ENCODE data around the gene C1orf141. TPM values are rescaled to one million over a fixed set of nuclear protein-coding genes. Genes with fewer than 3 reads are reported as not detected.
A peak's percentile ranks its signal among the peaks of the same experiment; 100 is the strongest.

The C1orf141 gene
- total RNA-seq, 4 donors from 2014 or later, result not detected

DNA sequence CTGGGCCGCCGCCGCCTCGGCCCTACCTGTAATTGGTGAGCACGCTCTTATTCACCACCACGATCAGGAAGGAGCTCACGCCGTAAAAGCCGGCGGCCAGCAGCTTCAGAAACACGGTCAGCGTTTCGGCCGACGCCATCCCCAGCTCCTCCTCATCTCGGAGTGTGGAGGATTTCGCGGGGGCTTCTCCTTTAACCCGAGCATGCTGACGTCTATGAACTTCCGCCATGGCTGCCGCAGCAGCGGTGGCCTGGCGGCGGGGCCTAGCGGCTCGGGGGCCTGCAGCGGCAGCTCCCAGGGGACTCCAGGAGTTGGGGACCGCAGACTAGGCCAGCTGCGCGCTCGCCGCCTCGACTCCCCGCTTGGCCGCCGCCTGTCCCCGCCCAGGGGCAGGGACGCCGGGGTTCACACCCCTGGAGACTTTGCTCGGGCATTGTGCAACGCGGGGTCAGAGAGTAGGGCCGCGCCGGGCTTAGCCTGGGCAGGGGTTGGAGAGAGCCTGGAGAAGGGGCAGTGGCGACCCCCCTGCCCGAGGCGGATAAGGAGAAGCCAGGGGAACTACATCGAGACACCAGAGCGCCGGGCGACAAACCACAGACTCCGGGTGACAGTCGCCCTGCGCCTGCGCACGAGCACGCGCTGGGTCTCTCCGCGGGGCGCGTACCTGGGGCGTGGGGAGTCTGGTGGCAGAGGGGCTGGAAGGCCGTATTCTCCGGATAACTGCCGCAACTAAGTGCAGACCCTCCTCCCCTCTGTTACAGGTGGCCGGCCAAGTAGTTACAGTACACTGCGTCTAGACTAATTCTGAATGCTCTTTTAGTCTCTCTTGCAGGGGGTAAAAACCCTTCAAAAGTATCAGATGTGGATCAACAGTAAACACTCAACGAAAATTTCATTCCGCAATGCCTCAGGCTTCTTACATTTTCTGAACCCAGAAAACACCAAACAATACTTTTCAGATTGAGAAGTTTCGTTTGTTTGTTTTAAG, 80.7 kb downstream of the C1orf141 start, which contains the start of gene SLC35D1:
Gene SLC35D1, minus strand, starts transcription at position 364 of the 988 bp plus-strand sequence. Its CDS starts 135 bp downstream, at position 229.
- peak; percentile 53 to 93 for DNase-seq (ENCODE audit: low spot score in 2 of 2)
- H3K4me3 ChIP-seq (ENCODE audit: low read depth, poor library complexity, severe bottlenecking), result peak within 1 kb of the TSS; percentile 81
- intact Hi-C loops (cut with DNase I; ENCODE audit: low total_unique reads), result no loop called here
- WGBS, 2 donors, result 1% methylated on average over 34 to 50 of the region's 73 CpGs
- TF ChIP-seq, protein P1, sequence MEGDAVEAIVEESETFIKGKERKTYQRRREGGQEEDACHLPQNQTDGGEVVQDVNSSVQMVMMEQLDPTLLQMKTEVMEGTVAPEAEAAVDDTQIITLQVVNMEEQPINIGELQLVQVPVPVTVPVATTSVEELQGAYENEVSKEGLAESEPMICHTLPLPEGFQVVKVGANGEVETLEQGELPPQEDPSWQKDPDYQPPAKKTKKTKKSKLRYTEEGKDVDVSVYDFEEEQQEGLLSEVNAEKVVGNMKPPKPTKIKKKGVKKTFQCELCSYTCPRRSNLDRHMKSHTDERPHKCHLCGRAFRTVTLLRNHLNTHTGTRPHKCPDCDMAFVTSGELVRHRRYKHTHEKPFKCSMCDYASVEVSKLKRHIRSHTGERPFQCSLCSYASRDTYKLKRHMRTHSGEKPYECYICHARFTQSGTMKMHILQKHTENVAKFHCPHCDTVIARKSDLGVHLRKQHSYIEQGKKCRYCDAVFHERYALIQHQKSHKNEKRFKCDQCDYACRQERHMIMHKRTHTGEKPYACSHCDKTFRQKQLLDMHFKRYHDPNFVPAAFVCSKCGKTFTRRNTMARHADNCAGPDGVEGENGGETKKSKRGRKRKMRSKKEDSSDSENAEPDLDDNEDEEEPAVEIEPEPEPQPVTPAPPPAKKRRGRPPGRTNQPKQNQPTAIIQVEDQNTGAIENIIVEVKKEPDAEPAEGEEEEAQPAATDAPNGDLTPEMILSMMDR (IDR thresholded peaks at IDR 0.05), result no peak
- TF ChIP-seq POLR2A (IDR thresholded peaks at IDR 0.05), result no peak

DNA sequence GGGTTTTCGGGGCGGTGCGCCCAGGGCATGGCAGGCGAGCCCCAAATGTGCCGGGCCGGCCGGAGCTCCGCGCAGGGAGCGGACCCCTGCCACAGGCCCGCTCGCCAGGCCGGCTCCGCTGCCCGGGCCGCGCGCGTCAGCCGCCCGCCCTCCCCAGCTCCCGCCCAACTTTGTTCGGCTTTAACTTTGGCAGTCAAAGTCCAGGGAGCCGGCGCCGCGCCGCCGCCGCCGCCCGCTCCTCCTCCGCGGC, 81.3 kb downstream of the C1orf141 start:
- 0% methylated on average over 29 of the region's 34 CpGs; no CpG with 5 or more reads in 1 of the 2 donors for WGBS, 2 donors
- intact Hi-C loops (cut with DNase I; ENCODE audit: low total_unique reads), result no loop called here
- TF ChIP-seq, protein P1 (IDR thresholded peaks at IDR 0.05), result no peak
- no peak for TF ChIP-seq POLR2A (IDR thresholded peaks at IDR 0.05)
- peak overlapping the region; percentile 81 for H3K4me3 ChIP-seq (ENCODE audit: low read depth, poor library complexity, severe bottlenecking)
- DNase-seq (ENCODE audit: low spot score in 2 of 2), result peak in 1 of 2 donors; percentile 91

DNA sequence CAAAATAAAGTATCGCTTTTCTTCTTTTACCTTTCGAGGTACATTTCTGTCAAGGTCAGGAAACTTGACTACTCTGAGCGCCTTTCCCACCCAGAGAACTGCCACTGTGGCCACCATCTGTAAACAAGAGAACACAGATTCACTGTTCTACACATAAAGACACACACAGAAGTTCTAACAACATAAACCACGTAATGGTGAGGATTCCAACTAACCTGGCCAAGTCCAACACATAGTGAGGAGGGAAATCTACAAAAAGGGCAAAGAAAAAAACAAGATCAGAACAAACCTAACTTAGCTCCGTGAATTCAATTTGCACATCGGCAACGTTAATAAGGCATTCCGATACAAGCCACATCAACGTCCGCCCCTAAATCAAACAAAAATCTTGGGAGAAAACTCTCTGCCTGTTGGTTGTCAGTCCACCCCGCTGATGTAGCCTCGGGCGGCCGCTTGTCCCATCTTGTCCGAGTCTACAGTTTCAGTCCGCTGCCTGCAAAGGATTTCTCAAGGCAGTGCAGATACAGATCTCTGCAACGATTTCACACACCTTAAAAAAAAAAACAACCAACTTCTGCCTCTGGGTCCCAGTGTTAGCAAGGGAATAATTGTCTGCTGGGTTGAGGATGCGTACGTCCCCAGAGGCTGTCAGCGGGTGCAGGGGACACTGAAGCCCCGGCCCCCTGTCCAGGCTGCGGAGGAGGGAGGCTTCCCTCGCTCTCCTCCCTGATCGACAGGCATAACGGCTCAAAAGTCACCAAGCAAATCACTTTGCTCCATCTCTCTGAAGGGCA, 81.8 kb downstream of the C1orf141 start:
- peak overlapping the region; percentile 81 for H3K4me3 ChIP-seq (ENCODE audit: low read depth, poor library complexity, severe bottlenecking)
- TF ChIP-seq, protein P1 (IDR thresholded peaks at IDR 0.05), result no peak
- TF ChIP-seq POLR2A (IDR thresholded peaks at IDR 0.05), result no peak
- intact Hi-C loops (cut with DNase I; ENCODE audit: low total_unique reads), result no loop called here
- WGBS, 2 donors, result 2 to 3% methylated on average over 23 to 25 of the region's 25 CpGs
- peak; percentile 45 to 89 for DNase-seq (ENCODE audit: low spot score in 2 of 2)

DNA sequence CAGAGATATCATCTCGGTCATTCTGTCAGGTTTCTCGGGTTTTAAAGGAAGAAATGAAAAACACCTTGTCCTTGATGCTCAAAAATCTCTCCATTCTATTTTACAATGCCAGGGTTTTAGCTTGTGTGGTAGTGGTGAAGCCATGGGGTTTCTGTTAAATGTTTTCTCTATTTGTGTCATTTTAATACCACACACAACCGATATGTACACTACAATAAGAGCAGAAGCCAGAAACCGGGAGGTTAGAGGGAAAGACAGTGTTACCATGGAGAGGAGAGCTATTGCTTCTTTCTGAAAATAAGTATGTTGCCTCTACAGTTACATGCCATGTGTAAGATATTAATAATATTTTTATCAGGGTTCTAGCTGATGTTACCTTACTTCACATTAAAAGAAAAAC, 83.6 kb downstream of the C1orf141 start:
- no peak for DNase-seq (ENCODE audit: low spot score in 2 of 2)
- intact Hi-C loops (cut with DNase I; ENCODE audit: low total_unique reads), result no loop called here

DNA sequence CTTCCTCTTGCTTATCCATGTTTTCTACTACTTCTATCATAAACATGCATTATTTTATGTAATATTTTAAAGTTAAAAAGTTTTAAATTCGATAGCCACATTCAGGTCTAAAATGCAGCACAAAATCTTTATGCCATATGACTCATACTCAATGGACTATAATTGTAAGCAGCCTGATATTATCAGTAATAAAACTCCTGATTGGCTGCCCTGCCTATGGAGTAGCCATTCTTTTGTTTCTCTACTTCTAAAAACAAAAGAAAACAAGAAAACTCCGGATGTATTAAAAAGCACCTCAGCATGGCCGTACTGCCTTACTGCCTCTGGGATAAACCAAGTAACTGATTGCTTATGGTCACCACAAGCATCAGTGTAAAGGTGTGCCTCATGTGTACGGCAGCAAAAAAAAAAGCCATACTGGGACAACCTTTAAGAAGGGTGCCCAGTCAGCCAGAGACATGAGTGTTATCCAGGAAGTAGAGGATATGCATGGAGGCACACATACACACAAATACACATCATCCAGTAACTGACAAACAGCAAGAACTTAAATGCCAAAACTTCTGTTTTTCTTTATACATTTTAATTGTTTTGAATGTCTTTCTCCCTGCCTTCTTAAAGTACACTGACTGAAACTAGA, 90.0 kb downstream of the C1orf141 start:
- H3K4me3 ChIP-seq (ENCODE audit: low read depth, poor library complexity, severe bottlenecking), result no peak overlapping the region
- 88 to 92% methylated on average over 4 of the region's 4 CpGs for WGBS, 2 donors
- intact Hi-C loops (cut with DNase I; ENCODE audit: low total_unique reads), result no loop called here
- no peak for TF ChIP-seq POLR2A (IDR thresholded peaks at IDR 0.05)
- no peak for DNase-seq (ENCODE audit: low spot score in 2 of 2)

More for the DNA sequence above, 83.6 kb downstream of the C1orf141 start:
- H3K4me3 ChIP-seq (ENCODE audit: low read depth, poor library complexity, severe bottlenecking), result no peak overlapping the region
- TF ChIP-seq, protein P1 (IDR thresholded peaks at IDR 0.05), result no peak
- TF ChIP-seq POLR2A (IDR thresholded peaks at IDR 0.05), result no peak
- 51 to 59% methylated on average over 4 of the region's 4 CpGs for WGBS, 2 donors
